K562 (cell line): Measurements from ENCODE around the gene JHY. TPM values are rescaled to one million over a fixed set of nuclear protein-coding genes. Genes with fewer than 3 reads are reported as not detected.

Experiments
- BCLAF1 ChIP-seq, 2 experiments: fragments of 450-650 bp in 1 of 2; IDR thresholded peaks; 2 replicates each; pipeline ENCODE4 v1.6.1; 2011 to 2017; ENCODE audit warnings: low read depth in 2 of 2, antibody characterized with exemption in 1 of 2, borderline replicate concordance in 1 of 2, low read length in 1 of 2, mild to moderate bottlenecking in 1 of 2, mixed read lengths in 1 of 2; ENCODE audit not compliant: control insufficient read depth in 1 of 2
- BMI1 ChIP-seq: fragments of 150-350 bp; IDR thresholded peaks from 2 replicates; pipeline ENCODE4 v1.6.1; 2014; ENCODE audit warnings: low read length
- HEY1 ChIP-seq: fragments of 250-450 bp; sonication (Bioruptor Pico); IDR thresholded peaks from 2 replicates; pipeline ENCODE4 v1.5.0; 2020; ENCODE audit warnings: mild to moderate bottlenecking, moderate library complexity, borderline replicate concordance
- HNRNPK ChIP-seq: fragments of 200-400 bp; formaldehyde crosslinking; IDR thresholded peaks from one replicate; pipeline ENCODE4 v1.6.1; 2018; ENCODE audit warnings: mild to moderate bottlenecking, low read depth, low read length; ENCODE audit not compliant: poor library complexity, severe bottlenecking
- MAZ ChIP-seq, 2 experiments: fragments of 450-650 bp in 1 of 2; sonication (generic) in 1 of 2; formaldehyde crosslinking; IDR thresholded peaks in 1 of 2; conservative IDR thresholded peaks in 1 of 2; 2 replicates each; pipeline versions ENCODE4 v1.4.0 to v1.5.0; 2020; ENCODE audit warnings: mild to moderate bottlenecking in 1 of 2, missing genetic modification reagents in 1 of 2
- MBD1 ChIP-seq: fragments of 250-450 bp; sonication (Bioruptor Pico); IDR thresholded peaks from 2 replicates; pipeline ENCODE4 v1.8.0; 2022; ENCODE audit warnings: inconsistent platforms
- MEIS2 ChIP-seq: fragments of 450-650 bp; IDR thresholded peaks from 2 replicates; pipeline ENCODE4 v1.6.1; 2014; ENCODE audit warnings: mild to moderate bottlenecking; ENCODE audit not compliant: partially characterized antibody
- MLX ChIP-seq, 2 experiments: fragments of 450-650 bp in 1 of 2; sonication (generic) in 1 of 2; formaldehyde crosslinking; conservative IDR thresholded peaks; 2 replicates each; pipeline versions ENCODE4 v1.4.0 to v1.8.1; 2020 to 2022; ENCODE audit warnings: mild to moderate bottlenecking in 1 of 2, missing genetic modification reagents in 1 of 2
- NR4A1 ChIP-seq, 2 experiments: fragments of 250-450 bp in 1 of 2; fragments of 450-650 bp in 1 of 2; sonication (Bioruptor Pico) in 1 of 2; IDR thresholded peaks; 2 replicates each; pipeline versions ENCODE4 v1.4.0 to v1.6.1; 2016 to 2020; ENCODE audit warnings: mild to moderate bottlenecking in 2 of 2, missing compliant biosample characterization in 1 of 2, missing genetic modification characterization in 1 of 2, moderate library complexity in 1 of 2
- PHB2 ChIP-seq: fragments of 450-650 bp; IDR thresholded peaks from 2 replicates; pipeline ENCODE4 v1.6.1; 2017; ENCODE audit warnings: low read depth
- RBM14 ChIP-seq: fragments of 200-400 bp; formaldehyde crosslinking; IDR thresholded peaks from 2 replicates; pipeline ENCODE4 v1.6.1; 2018; ENCODE audit warnings: low read depth, mild to moderate bottlenecking, low read length, moderate library complexity, borderline replicate concordance; ENCODE audit not compliant: insufficient read depth
- SAFB2 ChIP-seq: fragments of 200-400 bp; formaldehyde crosslinking; IDR thresholded peaks from 2 replicates; pipeline ENCODE4 v1.6.1; 2018; ENCODE audit warnings: borderline replicate concordance, low read length, low read depth, moderate library complexity; ENCODE audit not compliant: severe bottlenecking
- ZBTB17 ChIP-seq: fragments of 450-650 bp; formaldehyde crosslinking; IDR thresholded peaks from 2 replicates; pipeline ENCODE4 v1.4.0; 2020; ENCODE audit warnings: mild to moderate bottlenecking
- polyA plus RNA-seq, 8 experiments: library from polyadenylated mRNA; depleted of rRNA in 4 of 8; stranded (reverse) in 5 of 8; unstranded in 3 of 8; fragments of >200 nt; fragmentation: Nextera tagmentation in 2 of 8; fragmentation: Illumina TruSeq in 1 of 8; extraction: Ambion mirVana in 2 of 8; extraction: Trizol in 1 of 8; gene quantifications; 2 replicates each; pipeline versions ENCODE4 v1.2.1 to v1.2.3, GENCODE V29; 2011 to 2014; ENCODE audit warnings: inconsistent platforms in 1 of 8, missing spikeins in 1 of 8
- total RNA-seq, 7 experiments: library from RNA; depleted of rRNA in 6 of 7; stranded (reverse); fragments of >200 nt in 6 of 7; fragmentation: Illumina TruSeq in 2 of 7; extraction: Trizol in 2 of 7; gene quantifications; 2 replicates each; pipeline versions ENCODE4 v1.2.1 to v1.2.3, GENCODE V29; 2011 to 2021; ENCODE audit warnings: low replicate concordance in 1 of 7

The JHY gene
- total and polyA plus RNA-seq, 9 of the 15 experiments (the other 6 are each of a cell fraction or from before 2014, with no cell fraction given): not detected

GRCh38 chr11:122871302-122871701, 11.3 kb upstream of the JHY start (continued):
- no peak for TF ChIP-seq MLX (CRISPR knock-in tag; conservative IDR thresholded peaks at IDR 0.05)
- no peak for TF ChIP-seq MAZ (CRISPR knock-in tag; conservative IDR thresholded peaks at IDR 0.05 in 1 of 2, IDR thresholded peaks at IDR 0.05 in 1 of 2)
- no peak for TF ChIP-seq NR4A1 (CRISPR knock-in tag; IDR thresholded peaks at IDR 0.05)
- no peak for TF ChIP-seq NR4A1 (tag; IDR thresholded peaks at IDR 0.05)
- no peak for TF ChIP-seq HNRNPK
- TF ChIP-seq HEY1 (CRISPR knock-in tag): no peak
- TF ChIP-seq MBD1 (CRISPR knock-in tag): no peak
- no peak for TF ChIP-seq MEIS2
- no peak for TF ChIP-seq PHB2
- TF ChIP-seq RBM14: no peak
- no peak for TF ChIP-seq SAFB2
- TF ChIP-seq ZBTB17 (CRISPR knock-in tag): no peak
- no peak for TF ChIP-seq BMI1
- no peak for TF ChIP-seq BCLAF1 (IDR thresholded peaks at IDR 0.05; ENCODE audit: borderline replicate concordance in 1 of 2, control insufficient read depth in 1 of 2, low read depth in 2 of 2, low read length in 1 of 2)
